CD4-positive, alpha-beta T cell treated with Interleukin-4 for 4 hours (primary cell): ENCODE data around the gene HHIPL1.

Experiments used
- DNase-seq: peaks from one replicate; pipeline ENCODE4 v3.0.0-alpha.2; 2020

Gene HHIPL1

DNA sequence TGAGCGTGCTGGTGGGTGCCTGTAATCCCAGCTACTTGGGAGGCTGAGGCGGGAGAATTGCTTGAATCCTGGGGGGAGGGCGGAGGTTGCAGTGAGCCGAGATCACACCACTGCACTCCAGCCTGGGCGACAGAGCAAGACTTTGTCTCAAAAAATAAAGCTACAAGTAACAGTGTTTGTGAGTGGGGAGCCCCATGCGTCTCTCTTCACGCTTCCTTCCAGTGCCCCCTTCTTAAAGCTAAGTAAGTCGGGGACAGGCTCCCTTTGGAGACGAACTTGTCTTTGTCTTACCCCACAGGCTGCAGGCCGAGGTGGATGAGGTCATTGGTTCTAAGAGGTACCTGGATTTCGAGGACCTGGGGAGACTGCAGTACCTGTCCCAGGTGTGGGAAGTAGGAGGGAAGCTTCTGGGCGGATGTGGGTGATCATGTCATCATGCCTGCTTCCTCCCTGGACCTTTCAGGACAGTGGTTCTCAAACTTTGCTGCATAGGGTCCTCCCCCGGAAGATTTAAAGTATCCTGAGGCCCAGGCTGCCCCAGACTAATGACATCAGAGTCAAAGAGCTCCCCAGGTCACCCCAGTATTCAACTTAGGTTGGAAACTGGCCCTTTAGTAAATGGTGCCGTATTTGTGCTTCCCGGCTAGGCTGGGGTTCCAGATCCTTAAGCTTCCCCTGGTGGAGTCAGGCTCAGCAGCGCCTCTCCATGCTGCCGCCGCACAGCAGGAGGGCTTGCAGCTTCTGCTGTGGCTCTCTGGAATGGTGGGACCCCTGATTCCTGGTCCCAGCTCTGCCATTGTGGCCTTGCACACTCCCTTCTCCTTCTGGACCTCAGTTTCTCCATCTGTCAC, 76.2 kb downstream of the HHIPL1 start:
- DNase-seq, result no peak

DNA sequence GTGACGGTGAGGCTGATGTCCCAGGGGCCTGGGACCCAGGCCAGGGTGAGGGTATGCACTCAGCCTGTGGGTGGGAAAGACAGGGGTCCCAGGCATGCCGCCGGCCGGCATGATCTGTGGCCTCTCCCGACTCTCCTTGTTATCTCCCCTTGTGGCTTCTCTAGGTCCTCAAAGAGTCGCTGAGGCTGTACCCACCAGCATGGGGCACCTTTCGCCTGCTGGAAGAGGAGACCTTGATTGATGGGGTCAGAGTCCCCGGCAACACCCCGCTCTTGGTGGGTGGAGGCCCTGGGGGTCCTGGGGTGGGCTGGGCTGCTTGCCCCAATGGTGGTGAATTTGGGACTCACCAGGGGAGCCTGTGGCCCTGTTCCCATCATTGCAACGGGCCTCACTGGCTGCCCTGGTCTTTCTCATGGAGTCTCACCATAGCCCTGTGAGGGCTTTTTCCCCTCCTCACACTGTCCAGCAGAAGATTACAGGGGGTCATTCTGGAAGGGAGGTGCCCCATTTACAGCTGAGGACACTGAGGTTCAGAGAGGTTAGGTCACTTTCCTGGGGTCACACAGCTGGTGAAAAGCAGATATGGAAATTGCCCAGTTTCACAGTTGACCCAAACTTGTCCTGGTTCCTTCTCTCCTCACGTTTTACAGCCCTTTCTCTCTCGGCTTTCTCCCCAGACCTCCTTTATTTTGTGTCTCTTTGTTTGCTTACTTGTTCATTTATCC, 77.0 kb downstream of the HHIPL1 start:
- no peak for DNase-seq

DNA sequence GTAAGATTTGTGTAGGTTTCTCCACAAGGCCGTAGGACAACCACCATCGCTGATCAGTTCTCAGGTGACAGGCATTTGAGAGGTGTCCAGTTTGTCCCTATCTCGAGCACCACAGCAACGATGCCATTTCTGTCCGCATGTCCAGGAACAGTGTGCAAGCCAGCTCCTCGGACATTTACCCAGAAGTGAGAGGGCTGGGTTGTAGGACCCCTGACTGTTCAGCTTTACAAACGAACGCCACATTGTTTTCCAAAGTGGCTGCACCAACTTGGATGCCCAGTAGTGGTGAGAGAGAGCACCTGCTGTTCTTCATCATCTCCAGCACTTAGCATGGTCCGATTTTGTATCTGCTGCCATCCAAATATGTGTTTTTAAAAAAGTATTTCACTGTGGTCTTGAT, 77.8 kb downstream of the HHIPL1 start:
- no peak for DNase-seq

DNA sequence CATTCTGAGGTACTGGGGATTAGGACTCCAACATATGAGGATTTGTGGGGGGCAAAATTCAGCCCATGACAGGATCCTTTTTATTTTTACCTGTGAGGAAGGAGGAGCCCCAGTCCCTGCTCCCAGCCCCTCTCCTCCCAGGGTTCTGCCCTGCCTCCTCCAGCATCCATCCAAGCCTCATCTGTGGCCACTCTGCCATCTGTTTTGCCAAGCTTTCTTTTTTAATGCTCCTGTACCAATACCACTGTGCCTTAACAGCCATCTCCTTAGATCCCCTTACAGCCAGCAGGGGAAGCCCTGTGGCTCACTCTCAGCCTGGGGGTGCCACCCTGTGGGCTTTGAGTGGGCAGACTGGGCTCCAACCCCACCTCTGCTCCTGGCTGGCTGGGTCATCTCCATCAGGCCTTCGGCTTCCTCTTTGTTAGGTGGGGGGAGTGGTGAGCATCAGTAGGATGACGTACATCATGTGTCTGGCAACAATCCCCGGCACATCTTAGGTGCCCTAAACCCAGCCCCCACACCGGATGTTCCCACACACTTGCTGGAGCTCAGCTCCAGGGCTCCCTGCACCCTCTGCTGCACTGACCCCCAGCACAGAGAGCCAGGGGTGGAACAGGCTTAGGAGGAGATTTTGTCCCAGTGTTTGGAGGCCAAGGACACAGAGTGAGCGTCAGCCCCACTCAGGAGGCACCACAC, 79.4 kb downstream of the HHIPL1 start:
- DNase-seq, result no peak

DNA sequence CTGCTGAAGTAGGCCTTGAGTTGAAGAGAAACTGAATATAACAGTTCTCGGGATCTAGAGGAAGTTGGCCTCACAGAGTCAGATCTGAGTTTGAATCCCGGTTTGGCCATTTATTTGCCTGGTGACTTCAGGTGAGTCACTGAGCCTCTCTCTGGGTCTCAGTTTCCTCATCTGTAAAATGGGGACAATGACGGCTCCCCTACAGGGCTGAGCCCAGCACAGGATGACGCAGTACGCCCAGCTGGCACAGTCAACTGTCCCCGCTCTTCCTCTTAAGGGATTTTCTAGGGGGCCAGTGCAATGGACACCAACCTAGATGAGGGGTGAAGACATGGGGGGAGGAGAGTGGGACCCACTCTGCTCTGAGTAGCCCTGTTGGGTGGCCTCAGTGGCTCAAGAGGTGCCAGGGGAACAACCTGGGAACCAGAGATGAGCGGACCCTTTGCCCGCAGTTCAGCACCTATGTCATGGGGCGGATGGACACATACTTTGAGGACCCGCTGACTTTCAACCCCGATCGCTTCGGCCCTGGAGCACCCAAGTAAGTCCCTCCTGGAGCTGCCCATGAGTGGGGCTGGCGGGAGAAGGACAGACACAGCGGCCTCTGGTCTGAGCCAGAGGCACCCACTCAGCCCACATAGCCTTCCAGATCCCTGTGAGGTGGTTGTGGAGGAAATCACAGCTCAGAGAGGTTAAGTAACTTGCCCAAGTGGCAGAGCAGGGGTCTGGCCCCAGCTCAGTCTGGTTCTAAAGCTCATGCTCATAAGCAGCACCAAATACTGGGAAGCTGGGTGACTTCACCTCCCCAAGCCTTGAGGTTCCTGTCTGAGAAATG, 80.2 kb downstream of the HHIPL1 start:
- no peak for DNase-seq

DNA sequence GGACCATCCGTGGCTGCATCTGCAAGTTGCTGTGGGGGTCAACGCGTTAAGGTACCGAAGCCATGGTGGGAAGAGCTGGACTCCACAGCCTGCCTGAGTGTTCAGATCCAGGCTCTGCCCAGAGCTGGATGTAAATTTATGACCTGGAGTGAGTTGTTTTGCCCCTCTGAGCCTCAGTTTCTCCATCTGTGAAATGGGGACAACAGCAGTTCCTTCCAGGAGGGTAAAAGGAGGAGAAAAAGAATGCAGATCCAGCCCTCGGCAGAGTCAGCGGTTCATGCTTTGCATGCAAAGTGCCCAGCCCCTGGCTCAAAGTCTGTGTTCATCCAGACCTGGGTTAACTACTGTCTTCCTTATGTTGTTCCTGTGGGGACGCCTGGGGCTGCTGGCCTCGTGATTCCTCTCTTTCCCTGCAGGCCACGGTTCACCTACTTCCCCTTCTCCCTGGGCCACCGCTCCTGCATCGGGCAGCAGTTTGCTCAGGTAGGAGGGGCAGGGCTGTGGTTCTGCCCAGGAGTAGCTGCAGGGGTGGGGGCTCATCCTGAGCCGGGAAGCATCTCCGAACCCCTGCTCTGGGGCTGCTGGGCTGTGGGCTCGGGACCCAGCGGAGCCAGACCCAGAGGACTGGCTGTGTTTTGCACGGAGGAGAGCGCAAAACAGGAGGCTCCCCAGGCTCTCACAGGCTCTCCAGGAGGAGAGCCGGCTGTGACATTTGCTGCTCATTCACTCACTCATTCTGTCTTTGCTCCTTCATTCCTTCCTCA, 81.0 kb downstream of the HHIPL1 start:
- no peak for DNase-seq

DNA sequence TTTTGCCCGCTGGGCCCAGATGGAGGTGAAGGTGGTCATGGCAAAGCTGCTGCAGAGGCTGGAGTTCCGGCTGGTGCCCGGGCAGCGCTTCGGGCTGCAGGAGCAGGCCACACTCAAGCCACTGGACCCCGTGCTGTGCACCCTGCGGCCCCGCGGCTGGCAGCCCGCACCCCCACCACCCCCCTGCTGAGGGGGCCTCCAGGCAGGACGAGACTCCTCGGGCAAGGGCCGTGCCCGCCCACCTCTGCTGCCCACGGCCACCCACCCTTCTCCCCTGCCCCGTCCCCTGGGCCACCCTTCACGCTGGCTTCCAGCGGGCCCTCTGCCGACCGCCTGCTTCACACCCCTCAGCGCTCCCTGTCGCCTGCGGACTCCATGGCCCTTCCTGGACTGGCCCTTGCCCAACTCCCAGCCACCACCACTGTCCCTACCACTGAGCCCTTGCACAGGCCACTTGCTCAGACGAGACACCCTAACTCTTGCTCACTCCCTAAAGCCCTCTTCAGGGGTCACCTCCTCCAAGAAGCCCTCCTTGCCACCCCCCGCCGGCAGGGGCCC, 81.7 kb downstream of the HHIPL1 start:
- no peak for DNase-seq

DNA sequence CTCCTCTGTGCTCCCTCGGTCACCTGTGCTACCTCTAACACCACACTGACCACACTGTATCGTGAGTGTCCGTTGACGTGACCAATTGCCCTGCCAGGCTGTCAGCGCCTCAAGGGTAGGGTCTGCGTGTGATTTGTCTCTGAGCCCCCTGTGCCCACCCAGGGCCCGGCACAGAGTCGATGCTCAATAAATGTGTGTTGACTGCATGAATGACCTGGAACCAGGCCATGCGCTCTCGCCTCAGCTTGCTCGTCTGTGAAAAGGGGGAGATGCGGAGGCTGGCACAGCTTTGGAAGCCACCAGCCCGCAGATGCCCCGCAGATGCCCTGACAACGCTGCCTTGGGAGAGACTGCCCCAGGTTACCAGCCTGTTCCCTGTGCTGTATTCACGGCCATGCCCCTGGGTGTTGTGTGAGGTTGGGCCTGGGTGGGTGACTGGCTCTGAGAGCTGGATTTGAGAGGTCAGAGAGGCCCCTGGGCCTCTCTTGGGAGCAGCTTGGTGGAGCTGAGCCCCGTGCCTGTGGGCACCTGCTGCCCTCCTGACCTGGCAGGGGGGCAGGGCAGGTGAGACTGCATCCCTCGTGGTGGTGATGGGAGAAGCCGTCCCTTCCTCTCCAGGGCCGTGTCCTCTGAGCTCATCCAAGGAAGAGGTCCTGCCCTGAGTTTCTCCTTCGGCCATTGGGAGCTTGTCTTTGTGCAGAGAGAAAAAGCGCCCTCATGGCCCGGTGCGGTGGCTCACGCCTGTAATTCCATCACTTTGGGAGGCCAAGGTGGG, 82.4 kb downstream of the HHIPL1 start:
- DNase-seq, result no peak

DNA sequence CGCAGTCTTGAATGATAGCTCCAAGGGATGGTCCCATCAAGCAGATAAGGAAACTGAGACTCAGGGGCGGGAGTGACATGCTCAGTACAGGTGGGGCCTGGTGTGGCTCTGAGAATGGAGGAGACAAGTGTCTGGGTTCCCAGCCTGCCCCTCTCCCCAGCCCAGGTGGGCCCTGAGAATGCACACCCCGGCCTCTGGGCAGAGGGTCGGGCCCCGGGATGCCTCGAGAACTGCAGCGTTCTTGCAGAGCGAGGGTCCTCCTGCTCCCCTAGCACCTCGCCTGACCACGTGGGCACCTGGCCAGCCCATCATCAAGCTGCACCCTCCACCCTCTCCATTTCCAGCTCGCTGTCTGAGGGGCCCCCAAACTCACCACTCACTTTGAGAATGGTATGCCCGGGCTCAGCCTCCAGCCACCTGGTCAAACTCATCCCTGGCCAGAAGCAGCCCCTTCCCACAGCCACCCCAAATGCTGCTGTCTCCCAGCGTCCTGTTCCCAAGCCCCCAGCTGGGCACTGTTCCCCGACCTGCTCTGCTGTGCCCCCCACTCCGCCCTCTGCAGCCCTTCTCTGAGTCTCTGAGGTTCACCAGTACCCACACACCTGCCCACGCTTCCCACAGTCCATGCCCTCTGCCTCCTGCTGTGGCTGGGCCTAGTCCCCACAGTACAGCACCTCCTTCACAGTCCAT, 83.4 kb downstream of the HHIPL1 start:
- DNase-seq, result no peak

DNA sequence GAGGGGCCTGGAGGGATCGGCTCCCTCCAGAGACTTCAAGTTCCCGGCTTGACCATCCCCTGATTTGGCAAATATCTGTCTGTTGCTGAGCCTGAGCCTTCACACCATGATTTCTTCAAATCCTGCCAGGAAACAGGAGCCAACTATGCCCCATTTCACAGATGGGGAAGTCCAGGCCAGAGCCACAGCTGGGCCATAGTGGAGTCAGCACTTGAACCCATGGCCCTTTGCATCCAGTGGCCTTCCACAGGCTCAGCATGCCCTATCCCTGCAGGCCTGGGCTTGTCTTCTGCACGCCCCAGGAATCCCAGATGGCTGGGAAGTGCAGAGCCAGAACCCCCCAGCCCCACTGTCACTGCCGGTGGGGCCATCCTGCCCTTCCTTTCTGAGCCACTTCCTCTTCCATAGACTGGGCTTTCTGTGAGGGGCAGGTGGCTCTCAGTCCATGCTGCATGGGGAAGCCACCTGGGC, 84.1 kb downstream of the HHIPL1 start:
- DNase-seq, result no peak
